Rectal smooth muscle tissue (tissue), 1 donor: ENCODE results near the gene CLMP.

Source experiments
- H3K27ac ChIP-seq: one replicate; pipeline ENCODE4 v1.7.0; 2013; ENCODE audit warnings: low read depth, low read length, inconsistent platforms
- H3K27me3 ChIP-seq: one replicate; pipeline ENCODE4 v1.7.0; 2013; ENCODE audit warnings: low read length; ENCODE audit not compliant: control insufficient read depth, insufficient read depth
- H3K36me3 ChIP-seq: one replicate; pipeline ENCODE4 v1.7.0; 2013; ENCODE audit warnings: low read length; ENCODE audit not compliant: control insufficient read depth, insufficient read depth
- H3K4me1 ChIP-seq: one replicate; pipeline ENCODE4 v1.7.0; 2013; ENCODE audit warnings: low read length; ENCODE audit not compliant: control insufficient read depth, insufficient read depth
- H3K4me3 ChIP-seq: one replicate; pipeline ENCODE4 v1.7.0; 2013; ENCODE audit warnings: low read length
- H3K9ac ChIP-seq: one replicate; pipeline ENCODE4 v1.7.0; 2013; ENCODE audit warnings: low read length

Gene CLMP

DNA sequence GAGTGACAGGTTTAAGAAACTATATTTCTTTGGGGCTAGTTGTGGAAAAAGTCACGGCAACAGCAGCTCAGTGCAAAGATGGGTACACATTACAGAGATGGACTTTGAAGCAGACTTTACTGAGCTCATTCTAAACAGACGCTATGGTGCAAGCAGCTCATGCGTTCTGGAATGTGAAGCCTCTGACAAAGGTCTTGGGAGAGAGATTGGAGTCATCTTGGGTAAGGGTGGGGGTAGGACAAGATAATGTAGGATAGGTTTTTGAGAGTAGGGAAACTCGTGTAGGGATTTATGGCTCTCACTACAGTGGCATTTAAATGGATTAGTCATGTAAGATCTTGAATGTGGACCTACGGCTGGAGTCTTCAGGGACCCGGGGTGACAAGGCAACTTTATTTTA is 36.2 kb upstream of the CLMP start:
- Histone ChIP-seq H3K27ac (peak overlapping the region; percentile 76), H3K36me3 (no peaks in the 10 kb centered on the region), H3K4me3 (no peak overlapping the region), H3K4me1 (peaks cover 20% of the 10 kb centered on the region), H3K9ac (no peak overlapping the region), H3K27me3 (no peaks in the 10 kb centered on the region)

DNA sequence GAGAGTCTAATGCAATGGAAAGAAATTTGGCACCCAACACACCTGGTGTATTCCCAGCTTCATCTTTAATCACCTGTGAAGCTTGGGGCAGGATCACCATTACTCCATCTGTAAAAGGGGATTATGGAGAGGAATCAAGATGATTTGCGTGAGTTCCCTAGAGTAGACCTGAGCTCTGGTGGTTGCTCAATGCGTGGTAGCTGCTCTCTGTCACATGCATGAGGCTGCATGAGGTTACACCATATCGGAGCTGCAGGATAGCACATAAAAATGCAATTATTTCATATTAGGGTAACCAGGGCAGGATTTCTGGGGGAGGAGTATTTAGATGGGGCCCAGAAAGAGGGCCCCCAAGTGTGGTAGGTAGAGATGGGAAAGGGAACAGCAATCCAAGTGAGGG is 35.3 kb upstream of the CLMP start:
- no peak overlapping the region for H3K9ac ChIP-seq
- H3K27ac ChIP-seq, result no peak overlapping the region
- H3K36me3 ChIP-seq, result no peaks in the 10 kb centered on the region
- no peaks in the 10 kb centered on the region for H3K27me3 ChIP-seq
- H3K4me1 ChIP-seq, result peaks cover 18% of the 10 kb centered on the region
- H3K4me3 ChIP-seq, result no peak overlapping the region

DNA sequence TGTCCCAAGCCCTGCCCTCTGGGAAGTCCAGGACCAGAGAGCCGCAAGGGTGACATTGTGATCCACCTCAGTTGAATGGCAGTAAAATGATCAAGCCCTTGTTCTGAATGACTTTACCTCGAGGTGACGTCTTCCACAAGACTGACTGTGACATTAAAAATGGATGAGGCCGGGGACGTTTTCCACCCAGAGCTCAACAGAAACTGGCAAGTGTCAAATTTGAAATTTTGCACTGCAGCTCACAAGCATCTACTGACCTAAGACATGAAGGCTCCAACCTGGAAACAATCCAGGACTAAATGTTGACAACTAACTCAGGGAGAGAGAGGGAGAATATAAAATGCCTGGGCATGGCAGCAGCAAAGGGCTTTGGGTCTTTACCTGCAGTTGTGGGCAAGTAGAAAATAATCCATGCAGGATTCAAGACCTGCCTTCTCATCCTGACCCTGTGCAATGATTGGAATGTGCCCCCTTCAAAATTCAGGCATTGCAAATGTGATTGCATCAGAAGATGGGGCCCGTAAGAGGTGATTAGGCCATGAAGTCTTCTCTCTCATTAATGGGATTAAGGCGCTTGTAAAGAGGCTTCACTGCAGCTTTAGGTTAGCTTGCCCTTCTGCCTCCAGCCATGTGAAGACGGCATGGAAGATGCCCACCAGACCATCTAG is 33.6 kb upstream of the CLMP start:
- peaks cover 17% of the 10 kb centered on the region for H3K4me1 ChIP-seq
- no peak overlapping the region for H3K27ac ChIP-seq
- no peak overlapping the region for H3K9ac ChIP-seq
- no peaks in the 10 kb centered on the region for H3K27me3 ChIP-seq
- H3K4me3 ChIP-seq, result no peak overlapping the region
- H3K36me3 ChIP-seq, result no peaks in the 10 kb centered on the region

DNA sequence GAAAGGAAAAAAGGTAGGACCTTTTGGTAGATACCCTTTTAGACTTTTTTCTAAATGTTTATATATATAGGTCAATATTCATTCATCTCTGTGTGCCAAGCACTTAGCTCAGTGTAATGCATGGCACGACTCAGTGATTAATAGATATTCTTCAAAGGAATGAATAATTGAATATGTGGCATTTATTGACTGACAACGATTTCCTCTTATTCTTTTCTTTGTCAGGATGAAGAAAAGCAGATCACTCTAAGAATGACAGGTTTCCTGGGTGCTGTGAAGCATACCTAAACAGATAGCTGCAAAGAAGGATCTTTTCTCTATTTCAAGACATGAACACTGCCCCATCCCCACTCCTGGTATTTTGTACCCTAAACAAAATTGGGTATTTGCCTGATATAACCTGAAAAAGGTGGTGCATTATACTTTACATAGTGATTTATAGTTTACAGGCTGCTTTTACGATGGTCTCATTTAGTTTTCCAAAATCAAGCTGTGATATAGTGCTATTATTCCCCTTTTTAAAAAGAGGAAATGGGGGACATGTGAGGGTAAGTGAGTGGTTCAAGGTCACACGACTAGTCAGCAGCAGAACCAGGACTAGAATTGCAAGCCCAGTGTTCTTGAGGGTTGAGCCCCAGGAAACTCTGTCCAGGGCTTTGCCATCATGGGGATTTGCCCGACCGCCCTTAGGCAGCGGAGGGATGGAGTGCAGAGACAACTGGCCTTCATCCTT is 32.9 kb upstream of the CLMP start:
- Histone ChIP-seq H3K27ac (peak overlapping the region; percentile 32), H3K36me3 (no peaks in the 10 kb centered on the region), H3K9ac (no peak overlapping the region), H3K27me3 (no peaks in the 10 kb centered on the region), H3K4me3 (no peak overlapping the region), H3K4me1 (peaks cover 10% of the 10 kb centered on the region)

DNA sequence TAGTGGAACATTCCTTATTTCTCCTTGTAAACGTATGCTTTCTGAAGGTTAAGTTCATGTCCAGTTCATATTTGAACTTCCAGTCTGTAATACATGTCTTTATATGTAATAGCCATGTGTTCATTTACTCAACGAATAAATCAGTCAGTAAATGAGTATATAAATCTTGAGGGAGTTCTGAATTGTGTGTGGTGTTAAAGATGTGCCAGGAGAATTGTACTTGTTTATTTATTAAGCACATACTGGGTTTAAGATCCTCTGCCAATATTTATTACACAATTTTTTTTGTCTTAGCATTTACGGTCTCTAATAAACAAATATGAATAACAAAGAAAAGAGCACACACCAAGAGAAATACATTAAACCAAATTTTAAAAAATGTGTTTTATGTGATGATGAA is 26.5 kb upstream of the CLMP start:
- Histone ChIP-seq H3K36me3 (no peaks in the 10 kb centered on the region), H3K9ac (no peak overlapping the region), H3K4me3 (no peak overlapping the region), H3K4me1 (peaks cover 6% of the 10 kb centered on the region), H3K27ac (peak overlapping the region; percentile 18), H3K27me3 (no peaks in the 10 kb centered on the region)

DNA sequence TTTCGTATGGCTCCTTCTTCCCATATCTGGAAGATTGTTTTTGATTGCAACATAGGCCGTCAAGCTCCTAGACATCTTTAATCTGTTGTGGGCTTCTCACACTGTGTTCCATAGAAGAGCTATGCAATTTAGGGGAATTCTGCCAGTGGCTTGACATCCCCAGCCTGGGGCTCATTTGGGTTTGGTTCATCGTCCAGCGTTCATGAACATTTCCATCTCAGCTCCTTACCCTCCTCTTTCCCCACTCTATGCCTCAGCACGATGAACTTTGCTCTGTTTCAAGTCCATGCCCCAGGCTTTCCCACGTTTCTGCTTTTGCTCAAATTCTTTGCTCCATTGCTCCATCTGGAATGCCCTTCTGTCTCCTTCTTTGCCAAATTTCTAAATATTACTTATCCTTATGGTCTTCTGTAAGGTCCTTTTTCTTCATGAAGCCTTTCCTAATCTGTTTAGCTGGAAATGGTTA is 26.1 kb upstream of the CLMP start:
- peaks cover 6% of the 10 kb centered on the region for H3K4me1 ChIP-seq
- no peaks in the 10 kb centered on the region for H3K36me3 ChIP-seq
- H3K4me3 ChIP-seq, result no peak overlapping the region
- no peak overlapping the region for H3K9ac ChIP-seq
- H3K27me3 ChIP-seq, result no peaks in the 10 kb centered on the region
- H3K27ac ChIP-seq, result no peak overlapping the region

DNA sequence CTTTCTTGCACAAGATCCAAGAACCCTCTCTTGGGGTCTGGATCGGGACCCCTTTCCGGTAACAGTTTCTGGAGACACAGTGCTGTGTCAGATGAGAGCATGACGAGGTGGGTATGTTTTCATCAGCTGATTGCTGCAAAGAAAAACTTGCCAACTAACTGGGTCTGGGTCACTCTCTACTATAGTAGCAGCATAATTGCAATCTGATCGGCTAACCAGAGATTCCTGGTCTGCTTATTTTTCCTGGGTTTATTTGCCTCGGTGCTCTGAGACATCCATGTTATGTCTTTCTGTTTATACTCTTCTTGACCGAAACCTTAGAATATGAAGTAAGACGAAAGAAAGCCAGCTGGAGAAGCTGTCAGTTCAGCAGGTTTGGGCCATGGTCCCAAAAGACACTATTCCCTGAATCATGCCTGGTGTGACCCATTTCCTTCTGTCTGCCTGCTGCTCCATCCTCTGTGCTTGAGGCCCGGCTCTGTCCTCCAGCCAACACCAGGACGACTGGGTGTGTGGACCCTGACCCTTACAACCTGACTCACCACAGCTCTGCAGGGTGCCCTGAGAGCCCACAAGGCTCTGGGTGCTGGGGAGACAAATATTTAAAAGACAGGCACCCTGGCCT is 24.1 kb upstream of the CLMP start:
- peak overlapping the region; percentile 21 for H3K27ac ChIP-seq
- no peak overlapping the region for H3K9ac ChIP-seq
- H3K4me1 ChIP-seq, result peaks cover 6% of the 10 kb centered on the region
- H3K36me3 ChIP-seq, result no peaks in the 10 kb centered on the region
- H3K4me3 ChIP-seq, result no peak overlapping the region
- no peaks in the 10 kb centered on the region for H3K27me3 ChIP-seq

DNA sequence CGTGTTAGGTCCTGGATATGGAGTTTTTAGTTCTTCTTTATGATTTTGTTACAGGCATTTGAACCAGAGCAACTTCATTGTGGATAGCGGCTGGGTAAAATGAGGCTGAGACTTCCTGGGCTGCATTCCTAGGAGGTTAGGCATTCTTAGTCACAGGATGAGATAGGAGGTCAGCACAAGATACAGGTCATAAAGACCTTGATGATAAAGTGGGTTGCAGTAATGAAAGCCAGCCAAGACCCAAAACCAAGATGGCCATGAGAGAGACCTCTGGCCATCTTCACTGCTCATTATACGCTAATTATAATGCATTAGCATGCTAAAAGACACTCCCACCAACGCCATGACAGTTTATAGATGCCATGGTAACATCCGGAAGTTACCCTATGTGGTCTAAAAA is 23.4 kb upstream of the CLMP start:
- peak overlapping the region; percentile 10 for H3K27ac ChIP-seq
- no peak overlapping the region for H3K4me3 ChIP-seq
- no peaks in the 10 kb centered on the region for H3K36me3 ChIP-seq
- H3K9ac ChIP-seq, result no peak overlapping the region
- H3K4me1 ChIP-seq, result peaks cover 6% of the 10 kb centered on the region
- H3K27me3 ChIP-seq, result no peaks in the 10 kb centered on the region

DNA sequence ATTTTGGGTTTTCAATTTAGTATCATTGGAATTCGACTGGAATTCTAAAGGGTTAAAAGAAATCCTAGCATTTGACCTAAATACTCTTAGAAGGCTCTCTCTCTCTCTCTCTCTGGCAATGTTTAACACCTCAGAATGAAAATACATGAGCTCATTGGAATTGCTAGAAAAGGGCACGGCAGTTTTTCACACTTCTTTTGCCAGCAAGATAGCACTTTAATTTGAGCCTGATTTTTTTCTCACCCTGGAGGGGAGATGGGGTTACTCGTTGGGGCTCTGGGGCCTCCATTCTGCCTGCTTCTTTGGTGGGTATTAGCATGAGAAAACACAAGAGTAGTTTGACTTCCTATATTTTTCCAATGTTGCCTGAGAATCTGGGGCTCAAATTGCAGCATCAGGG is 22.8 kb upstream of the CLMP start:
- H3K4me3 ChIP-seq, result no peak overlapping the region
- H3K4me1 ChIP-seq, result peaks cover 6% of the 10 kb centered on the region
- H3K36me3 ChIP-seq, result no peaks in the 10 kb centered on the region
- H3K27ac ChIP-seq, result peak overlapping the region; percentile 58
- H3K9ac ChIP-seq, result no peak overlapping the region
- H3K27me3 ChIP-seq, result no peaks in the 10 kb centered on the region

DNA sequence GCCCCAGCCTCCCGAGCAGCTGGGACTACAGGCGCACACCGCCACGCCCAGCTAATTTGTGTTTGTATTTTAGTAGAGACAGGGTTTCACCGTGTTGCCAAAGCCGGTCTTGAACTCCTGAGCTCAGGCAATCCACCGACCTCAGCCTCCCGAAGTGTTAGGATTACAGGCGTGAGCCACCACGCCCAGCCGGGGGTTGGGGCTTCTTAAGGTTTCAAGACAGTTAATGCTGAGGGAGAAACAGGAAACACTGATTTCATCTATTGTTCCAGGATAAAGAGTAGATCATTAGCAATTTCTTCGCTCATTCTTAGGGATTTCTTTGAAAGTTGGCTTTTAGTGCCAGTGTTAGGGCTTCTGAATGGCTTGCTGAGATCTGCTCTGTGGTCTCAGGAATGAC is 21.2 kb upstream of the CLMP start:
- Histone ChIP-seq H3K4me3 (no peak overlapping the region), H3K27ac (no peak overlapping the region), H3K4me1 (peaks cover 19% of the 10 kb centered on the region), H3K9ac (no peak overlapping the region), H3K27me3 (no peaks in the 10 kb centered on the region), H3K36me3 (no peaks in the 10 kb centered on the region)

DNA sequence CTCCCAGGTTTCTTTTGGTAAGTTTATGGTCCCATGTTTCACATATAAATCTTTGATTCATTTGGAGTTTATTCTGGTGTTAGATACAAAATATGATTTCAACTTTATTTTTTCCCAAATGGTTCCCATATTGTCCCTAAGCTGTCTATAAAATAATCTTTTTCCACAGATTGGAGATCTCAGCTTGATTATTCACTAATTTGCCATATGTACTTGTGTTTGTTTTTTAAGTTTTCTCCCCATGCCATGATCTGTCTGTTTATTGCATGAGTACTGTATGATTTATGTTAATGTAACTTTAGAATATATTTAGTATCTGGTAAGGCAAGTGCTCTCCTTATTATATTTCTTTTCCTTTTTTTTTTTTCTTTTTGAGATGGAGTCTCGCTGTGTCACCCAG is 19.9 kb upstream of the CLMP start:
- no peak overlapping the region for H3K4me3 ChIP-seq
- no peak overlapping the region for H3K9ac ChIP-seq
- H3K4me1 ChIP-seq, result peaks cover 24% of the 10 kb centered on the region
- H3K27ac ChIP-seq, result no peak overlapping the region
- H3K36me3 ChIP-seq, result no peaks in the 10 kb centered on the region
- no peaks in the 10 kb centered on the region for H3K27me3 ChIP-seq

DNA sequence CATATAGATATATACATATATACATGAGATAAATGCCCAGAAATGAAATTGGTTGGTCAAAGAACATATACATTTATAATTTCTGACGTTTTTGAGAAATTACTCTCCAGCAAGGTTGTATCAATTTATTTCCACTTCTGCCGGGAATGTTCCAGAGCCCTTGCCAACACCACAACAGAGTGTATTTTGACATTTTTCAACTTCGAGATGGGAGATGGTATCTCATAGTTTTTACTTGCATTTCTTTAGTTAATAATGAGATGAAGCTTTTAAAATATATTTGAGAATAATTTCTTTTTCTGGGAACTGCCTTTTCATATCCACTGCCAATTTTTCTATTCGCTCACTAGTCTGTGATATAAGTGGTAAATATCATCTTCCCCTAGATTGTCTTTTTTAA is 19.3 kb upstream of the CLMP start:
- Histone ChIP-seq H3K27me3 (no peaks in the 10 kb centered on the region), H3K36me3 (no peaks in the 10 kb centered on the region), H3K4me3 (no peak overlapping the region), H3K9ac (no peak overlapping the region), H3K4me1 (peaks cover 29% of the 10 kb centered on the region), H3K27ac (no peak overlapping the region)
